ENCODE data around the gene TSEN54. TPM values are rescaled to one million over a fixed set of nuclear protein-coding genes. Genes with fewer than 3 reads are reported as not detected.

The TSEN54 gene
- total RNA-seq, 1 donor, result 12.1 TPM

DNA sequence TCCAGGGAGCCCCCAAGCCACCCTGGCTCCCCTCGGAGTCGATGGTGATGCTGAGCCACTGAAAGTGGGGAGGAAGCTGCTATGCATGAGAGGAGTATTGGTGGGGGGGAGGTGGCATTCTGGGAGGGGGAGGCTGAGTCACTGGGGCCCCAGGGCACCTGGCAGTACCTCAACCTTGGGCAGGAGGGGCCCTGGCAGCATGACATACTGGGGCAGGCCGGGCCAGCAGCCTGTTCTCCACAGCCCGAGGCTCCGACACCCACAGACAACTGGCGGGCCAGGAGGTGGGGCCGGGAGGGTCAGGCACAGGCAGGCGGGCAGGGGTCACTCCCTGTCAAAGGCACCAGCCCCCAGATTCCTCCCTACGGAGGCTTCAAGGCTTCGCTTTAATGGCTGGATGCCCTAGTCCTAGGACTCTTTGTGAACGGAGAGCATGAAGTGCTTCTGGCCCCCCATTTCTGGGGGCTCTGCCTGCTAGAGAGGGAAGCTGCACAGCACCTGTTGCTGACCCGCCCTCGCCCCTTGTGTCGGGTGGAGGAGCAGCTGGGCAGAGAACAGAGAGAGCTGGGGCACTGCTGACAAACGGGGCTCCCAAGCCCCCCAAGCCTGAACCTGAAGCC lies 1.9 kb upstream of the TSEN54 start:
- TF ChIP-seq CTCF (IDR thresholded peaks at IDR 0.05; ENCODE audit: insufficient read depth, low read depth, low read length), result no peak
- H3K4me3 ChIP-seq (ENCODE audit: low read depth, low read length), result peak overlapping the region; percentile 82
- no peak for DNase-seq (ENCODE audit: low read depth)

DNA sequence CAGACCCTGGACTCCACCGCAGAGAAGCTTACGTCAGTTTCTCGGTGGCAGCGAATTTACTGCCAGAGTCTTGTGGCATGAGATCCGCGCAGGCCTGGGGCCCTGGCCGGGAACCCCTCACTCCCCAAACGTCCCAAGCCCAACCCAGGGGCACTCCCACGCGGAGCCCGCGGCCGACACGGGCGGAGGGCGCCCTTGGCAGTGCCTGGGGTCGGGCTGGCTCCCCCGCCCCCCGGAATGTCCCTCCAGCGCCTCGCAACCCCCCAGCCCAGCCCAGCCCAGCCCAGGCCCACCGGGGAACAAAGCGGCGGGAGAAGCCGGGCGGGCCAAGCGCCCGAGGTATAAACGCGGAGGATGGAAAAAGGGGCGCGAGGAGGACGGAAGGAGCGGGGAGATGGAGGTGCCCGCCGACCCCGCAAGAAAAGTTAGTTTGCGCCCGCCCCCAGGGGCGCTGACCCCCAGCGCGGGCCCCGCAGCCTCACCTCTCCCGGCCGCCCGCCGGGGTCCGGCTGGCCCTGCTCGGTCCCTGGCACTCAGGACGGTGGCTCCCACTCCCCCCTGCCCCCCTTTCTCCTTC lies 1.3 kb upstream of the TSEN54 start:
- peak; percentile 23 for DNase-seq (ENCODE audit: low read depth)
- peak overlapping the region; percentile 82 for H3K4me3 ChIP-seq (ENCODE audit: low read depth, low read length)
- no peak for TF ChIP-seq CTCF (IDR thresholded peaks at IDR 0.05; ENCODE audit: insufficient read depth, low read depth, low read length)

- H3K4me3 ChIP-seq (ENCODE audit: low read depth, low read length), result peak within 1 kb of the TSS; percentile 82
- TF ChIP-seq CTCF (IDR thresholded peaks at IDR 0.05; ENCODE audit: insufficient read depth, low read depth, low read length), result peak; percentile 98
- DNase-seq (ENCODE audit: low read depth), result peak; percentile 91
Measured at GRCh38 chr17:75515496-75516254, 653 bp upstream of the TSEN54 start, which contains the start of gene CASKIN2. Gene CASKIN2, minus strand, starts transcription at chr17:75515537. Its CDS starts 1,733 bp downstream, at chr17:75513804.

DNA sequence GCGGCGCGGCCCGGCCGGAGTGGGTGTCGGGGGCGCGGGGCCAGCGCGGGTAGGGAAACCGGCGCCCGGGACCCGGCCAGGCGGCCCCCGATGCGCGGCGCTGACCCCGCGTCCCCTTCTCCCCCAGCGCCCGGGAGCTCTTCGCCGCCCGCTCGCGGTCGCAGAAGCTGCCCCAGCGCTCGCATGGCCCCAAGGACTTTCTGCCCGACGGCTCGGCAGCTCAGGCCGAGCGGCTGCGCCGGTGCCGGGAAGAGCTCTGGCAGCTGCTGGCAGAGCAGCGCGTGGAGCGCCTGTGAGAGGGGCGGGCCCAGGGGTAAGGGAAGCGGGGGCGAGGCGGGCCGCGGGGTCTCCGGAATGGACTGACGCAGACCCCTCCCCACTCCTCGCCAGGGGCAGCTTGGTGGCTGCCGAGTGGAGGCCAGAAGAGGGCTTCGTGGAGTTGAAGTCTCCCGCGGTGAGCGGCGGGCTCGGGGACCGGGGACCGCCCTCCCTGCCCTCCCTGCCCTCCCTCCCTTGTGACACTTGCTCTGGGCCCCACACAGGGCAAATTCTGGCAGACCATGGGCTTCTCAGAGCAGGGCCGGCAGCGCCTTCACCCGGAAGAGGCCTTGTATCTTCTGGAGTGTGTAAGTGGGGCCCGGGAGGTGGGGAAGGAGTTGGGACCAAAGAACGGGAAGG lies 430 bp downstream of the TSEN54 start:
- no peak for TF ChIP-seq CTCF (IDR thresholded peaks at IDR 0.05; ENCODE audit: insufficient read depth, low read depth, low read length)
- DNase-seq (ENCODE audit: low read depth), result no peak
- H3K4me3 ChIP-seq (ENCODE audit: low read depth, low read length), result peak overlapping the region; percentile 82

- peak overlapping the region; percentile 82 for H3K4me3 ChIP-seq (ENCODE audit: low read depth, low read length)
- TF ChIP-seq CTCF (IDR thresholded peaks at IDR 0.05; ENCODE audit: insufficient read depth, low read depth, low read length), result no peak
- no peak for DNase-seq (ENCODE audit: low read depth)
Measured at GRCh38 chr17:75517297-75517865, 1.1 kb downstream of the TSEN54 start.

DNA sequence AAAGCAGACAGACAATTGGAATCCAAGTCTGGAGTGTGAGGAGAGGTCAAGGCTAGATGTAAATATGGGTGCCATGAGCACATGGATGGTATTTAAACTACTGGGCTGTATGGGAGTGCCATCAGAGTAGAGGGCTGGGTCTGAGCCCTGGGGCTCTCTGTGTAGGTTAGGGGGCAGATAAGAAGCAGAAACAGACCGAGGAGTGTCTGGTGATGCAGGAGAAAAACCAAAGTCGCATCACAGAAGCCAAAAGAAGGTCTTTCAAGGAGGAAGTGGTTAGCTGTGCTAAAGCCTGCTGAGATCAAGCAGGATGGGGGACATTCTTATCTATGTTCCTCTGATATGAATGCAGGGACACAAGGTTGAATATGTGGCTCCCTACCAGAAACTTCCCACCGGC lies 1.9 kb downstream of the TSEN54 start:
- DNase-seq (ENCODE audit: low read depth), result no peak
- no peak overlapping the region for H3K4me3 ChIP-seq (ENCODE audit: low read depth, low read length)
- TF ChIP-seq CTCF (IDR thresholded peaks at IDR 0.05; ENCODE audit: insufficient read depth, low read depth, low read length), result no peak

All from fibroblast of villous mesenchyme (primary cell).